ENCODE results near the gene EPB41L2. TPM values are rescaled to one million over a fixed set of nuclear protein-coding genes. Genes with fewer than 3 reads are reported as not detected.
"Not testable (repeated sequence)": the region's sequence is repeated elsewhere in the genome, so short reads cannot be mapped to it uniquely, and the experiment has no call there.

EPB41L2 gene
- total RNA-seq, 4 donors from 2014 or later = 11.6 to 24.0 (median 14.6) TPM

DNA sequence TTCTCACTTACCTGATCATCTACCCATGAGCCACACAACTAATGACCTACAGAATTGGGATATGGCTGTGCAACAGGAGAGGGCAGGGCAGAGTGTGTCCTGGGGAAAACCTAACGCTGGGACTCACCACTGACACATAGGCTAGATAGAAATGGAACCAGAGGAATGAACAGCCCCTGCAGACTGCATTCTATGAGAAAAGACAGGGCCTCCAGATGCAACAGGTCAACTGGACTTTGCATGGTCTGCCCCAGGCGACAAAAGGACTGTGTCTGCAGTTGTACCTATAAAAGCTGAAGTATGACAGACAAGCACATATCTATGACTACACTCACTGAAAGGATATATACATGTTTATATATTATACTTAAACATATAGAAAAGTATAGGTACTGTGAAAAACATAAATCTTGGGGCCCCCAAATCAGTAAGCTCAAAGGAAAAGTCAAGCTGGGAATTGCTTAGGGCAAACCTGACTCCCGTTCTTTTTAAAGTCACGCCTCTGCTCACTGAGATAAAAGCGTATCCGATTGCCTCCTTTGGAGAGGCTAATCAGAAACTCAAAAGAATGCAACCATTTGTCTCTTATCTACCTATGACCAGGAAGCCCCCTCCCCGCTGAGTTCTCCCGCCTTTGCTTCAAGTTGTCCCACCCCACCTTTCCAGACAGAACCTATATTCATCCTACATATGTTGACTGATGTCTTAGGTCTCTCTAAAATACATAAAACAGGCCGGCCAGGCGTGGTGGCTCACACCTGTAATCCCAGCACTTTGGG is 68.5 kb downstream of the EPB41L2 start:
- Histone ChIP-seq H3K9me3 (no peaks in the 10 kb centered on the region), H3K36me3 (no peaks in the 10 kb centered on the region), H3K4me1 (no peaks in the 10 kb centered on the region), H3K4me3 (no peak overlapping the region), H3K27ac (no peak overlapping the region), H3K27me3 (no peaks in the 10 kb centered on the region)
- in situ Hi-C loops (cut with MboI; ENCODE audit: low sequenced_read_pairs in 4 of 4) = no loop called here
- intact Hi-C loops (cut with DNase I; ENCODE audit: low total_unique reads) = no loop called here
- ATAC-seq (no peak), DNase-seq (no peak)
- no peak for TF ChIP-seq POLR2A (IDR thresholded peaks at IDR 0.05)
- TF ChIP-seq, protein P1, sequence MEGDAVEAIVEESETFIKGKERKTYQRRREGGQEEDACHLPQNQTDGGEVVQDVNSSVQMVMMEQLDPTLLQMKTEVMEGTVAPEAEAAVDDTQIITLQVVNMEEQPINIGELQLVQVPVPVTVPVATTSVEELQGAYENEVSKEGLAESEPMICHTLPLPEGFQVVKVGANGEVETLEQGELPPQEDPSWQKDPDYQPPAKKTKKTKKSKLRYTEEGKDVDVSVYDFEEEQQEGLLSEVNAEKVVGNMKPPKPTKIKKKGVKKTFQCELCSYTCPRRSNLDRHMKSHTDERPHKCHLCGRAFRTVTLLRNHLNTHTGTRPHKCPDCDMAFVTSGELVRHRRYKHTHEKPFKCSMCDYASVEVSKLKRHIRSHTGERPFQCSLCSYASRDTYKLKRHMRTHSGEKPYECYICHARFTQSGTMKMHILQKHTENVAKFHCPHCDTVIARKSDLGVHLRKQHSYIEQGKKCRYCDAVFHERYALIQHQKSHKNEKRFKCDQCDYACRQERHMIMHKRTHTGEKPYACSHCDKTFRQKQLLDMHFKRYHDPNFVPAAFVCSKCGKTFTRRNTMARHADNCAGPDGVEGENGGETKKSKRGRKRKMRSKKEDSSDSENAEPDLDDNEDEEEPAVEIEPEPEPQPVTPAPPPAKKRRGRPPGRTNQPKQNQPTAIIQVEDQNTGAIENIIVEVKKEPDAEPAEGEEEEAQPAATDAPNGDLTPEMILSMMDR (IDR thresholded peaks at IDR 0.05 in 4 of 5, conservative IDR thresholded peaks at IDR 0.05 in 1 of 5) = no peak

DNA sequence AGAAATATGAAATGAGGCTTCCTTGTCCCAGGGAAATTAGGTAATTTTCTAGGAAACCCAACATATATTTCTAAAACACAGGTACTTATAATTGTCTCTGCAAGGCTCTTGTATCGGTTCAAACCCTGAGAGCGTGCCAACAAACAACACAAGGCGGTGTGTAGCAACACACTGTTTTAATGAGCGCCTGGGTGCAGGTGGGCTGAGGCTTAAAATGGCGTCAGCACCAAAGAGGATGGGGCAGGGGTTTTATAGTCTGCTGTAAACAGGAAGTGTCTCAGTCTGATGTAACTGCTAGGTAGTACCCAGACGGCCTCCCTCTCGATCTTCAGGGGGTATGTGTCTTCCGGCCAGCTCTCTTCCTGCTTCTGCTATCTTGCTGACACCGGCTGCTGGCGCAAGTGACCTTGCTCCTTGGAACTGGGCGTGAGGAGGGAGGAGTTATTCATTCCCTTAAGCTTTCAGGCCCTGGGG is 69.7 kb downstream of the EPB41L2 start:
- H3K9me3 ChIP-seq = no peaks in the 10 kb centered on the region
- DNase-seq (no peak), ATAC-seq (no peak)
- H3K4me3 ChIP-seq = no peak overlapping the region
- H3K4me1 ChIP-seq = no peaks in the 10 kb centered on the region
- in situ Hi-C loops (cut with MboI; ENCODE audit: low sequenced_read_pairs in 4 of 4) (no loop called here), intact Hi-C loops (cut with DNase I; ENCODE audit: low total_unique reads) (no loop called here)
- TF ChIP-seq POLR2A (IDR thresholded peaks at IDR 0.05) = no peak
- TF ChIP-seq, protein P1 (IDR thresholded peaks at IDR 0.05 in 4 of 5, conservative IDR thresholded peaks at IDR 0.05 in 1 of 5) = no peak
- no peaks in the 10 kb centered on the region for H3K36me3 ChIP-seq
- no peaks in the 10 kb centered on the region for H3K27me3 ChIP-seq
- H3K27ac ChIP-seq = no peak overlapping the region

DNA sequence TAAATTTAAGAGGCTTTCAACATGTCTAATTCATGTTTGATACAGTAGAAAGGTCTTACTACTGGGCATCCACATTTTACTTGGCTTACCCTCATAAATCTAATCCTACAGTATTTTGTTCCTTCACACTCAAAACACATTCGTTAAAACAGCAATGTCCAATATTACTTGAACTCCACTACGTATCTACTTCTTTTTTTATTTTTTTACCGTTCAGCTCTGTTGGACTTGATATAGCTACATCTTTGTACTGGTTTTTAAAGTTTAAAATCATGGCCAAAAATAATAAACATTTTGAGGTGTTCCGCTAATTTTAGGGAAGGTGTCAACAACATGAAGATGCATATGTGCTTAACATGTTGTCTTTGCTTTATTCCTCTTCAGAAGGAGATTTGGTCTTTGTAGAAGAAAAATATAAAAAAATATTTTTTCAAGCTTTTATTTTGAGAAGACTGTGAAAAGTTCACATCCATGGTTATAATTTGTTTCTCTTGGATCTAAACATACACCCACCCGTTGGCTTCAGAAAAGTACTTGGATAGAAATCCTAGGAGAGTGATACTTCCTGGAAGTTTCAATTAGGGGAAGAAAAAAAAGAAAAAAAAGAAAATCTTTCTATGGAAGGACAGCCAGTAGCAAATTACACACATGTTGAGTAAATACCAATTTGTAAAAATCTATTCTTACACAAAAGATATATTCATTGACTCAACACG is 71.5 kb downstream of the EPB41L2 start:
- no peak for ATAC-seq
- Histone ChIP-seq H3K36me3 (no peaks in the 10 kb centered on the region), H3K27me3 (no peaks in the 10 kb centered on the region), H3K4me1 (no peaks in the 10 kb centered on the region), H3K27ac (no peak overlapping the region), H3K9me3 (no peaks in the 10 kb centered on the region), H3K4me3 (no peak overlapping the region)
- no peak for DNase-seq
- in situ Hi-C loops (cut with MboI; ENCODE audit: low sequenced_read_pairs in 4 of 4) = no loop called here
- TF ChIP-seq POLR2A (IDR thresholded peaks at IDR 0.05) = no peak
- TF ChIP-seq, protein P1 (IDR thresholded peaks at IDR 0.05 in 4 of 5, conservative IDR thresholded peaks at IDR 0.05 in 1 of 5) = no peak
- intact Hi-C loops (cut with DNase I; ENCODE audit: low total_unique reads) = no loop called here

DNA sequence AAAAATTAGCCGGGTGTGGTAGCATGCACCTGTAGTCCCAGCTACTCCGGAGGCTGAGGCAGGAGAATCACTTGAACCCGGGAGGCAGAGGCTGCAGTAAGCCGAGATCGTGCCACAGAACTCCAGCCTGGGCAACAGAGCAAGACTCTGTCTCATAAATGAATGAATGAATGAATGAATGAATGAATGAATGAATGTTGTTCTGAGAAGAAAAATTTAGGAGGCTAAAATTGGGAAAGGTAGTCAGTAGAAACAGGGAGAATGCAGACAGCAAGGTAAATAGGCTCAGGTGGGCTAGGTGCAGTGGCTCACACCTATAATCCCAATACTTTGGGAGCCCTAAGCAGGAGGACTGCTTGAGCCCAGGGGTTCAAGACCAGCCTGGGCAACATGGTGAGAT is 75.5 kb downstream of the EPB41L2 start:
- DNase-seq; H3K36me3 ChIP-seq; H3K27me3 ChIP-seq; intact Hi-C loops (cut with DNase I; ENCODE audit: low total_unique reads); H3K4me3 ChIP-seq; ATAC-seq; H3K4me1 ChIP-seq; H3K9me3 ChIP-seq; in situ Hi-C loops (cut with MboI; ENCODE audit: low sequenced_read_pairs in 4 of 4); H3K27ac ChIP-seq: not testable (repeated sequence)

DNA sequence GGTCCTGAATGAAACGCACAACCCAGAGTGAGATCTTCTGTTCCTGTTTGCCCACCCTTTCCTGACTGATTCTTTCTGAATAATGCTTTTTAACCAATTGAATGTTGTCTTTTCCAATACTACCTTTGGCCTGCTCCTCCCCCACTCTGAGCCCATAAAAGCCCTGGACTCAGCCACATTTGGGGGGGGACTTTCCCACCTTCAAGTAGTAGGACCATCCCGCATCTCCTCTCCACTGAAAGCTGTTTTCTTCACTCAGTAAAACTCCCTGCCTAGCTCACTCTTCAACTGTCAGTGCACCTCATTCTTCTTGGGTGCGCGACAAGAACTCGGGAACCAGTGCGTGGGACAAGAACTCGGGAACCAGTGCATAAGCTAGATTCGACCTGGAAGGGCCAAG is 77.9 kb downstream of the EPB41L2 start:
- H3K4me3 ChIP-seq = no peak overlapping the region
- in situ Hi-C loops (cut with MboI; ENCODE audit: low sequenced_read_pairs in 4 of 4) = no loop called here
- no peaks in the 10 kb centered on the region for H3K27me3 ChIP-seq
- no peaks in the 10 kb centered on the region for H3K36me3 ChIP-seq
- no peaks in the 10 kb centered on the region for H3K9me3 ChIP-seq
- no peak for TF ChIP-seq POLR2A (IDR thresholded peaks at IDR 0.05)
- TF ChIP-seq, protein P1 (IDR thresholded peaks at IDR 0.05 in 4 of 5, conservative IDR thresholded peaks at IDR 0.05 in 1 of 5) = no peak
- intact Hi-C loops (cut with DNase I; ENCODE audit: low total_unique reads) = no loop called here
- peaks cover 0 to 7% of the 10 kb centered on the region in 2 donors for H3K4me1 ChIP-seq
- ATAC-seq (no peak), DNase-seq (no peak)
- H3K27ac ChIP-seq = no peak overlapping the region
